Activated CD4-positive, alpha-beta T cell treated with anti-CD3 and anti-CD28 coated beads for 24 hours (primary cell): Measurements from ENCODE around the gene TBC1D16.

ENCODE experiments used
- DNase-seq, 2 donors: peaks; one replicate each; pipeline ENCODE4 v3.0.0-alpha.2; 2020; ENCODE audit warnings: low read depth in 2 of 2

The TBC1D16 gene

GRCh38 chr17:79951361-79952264 lies 84.1 kb downstream of the TBC1D16 start:
- DNase-seq: no peak

DNA sequence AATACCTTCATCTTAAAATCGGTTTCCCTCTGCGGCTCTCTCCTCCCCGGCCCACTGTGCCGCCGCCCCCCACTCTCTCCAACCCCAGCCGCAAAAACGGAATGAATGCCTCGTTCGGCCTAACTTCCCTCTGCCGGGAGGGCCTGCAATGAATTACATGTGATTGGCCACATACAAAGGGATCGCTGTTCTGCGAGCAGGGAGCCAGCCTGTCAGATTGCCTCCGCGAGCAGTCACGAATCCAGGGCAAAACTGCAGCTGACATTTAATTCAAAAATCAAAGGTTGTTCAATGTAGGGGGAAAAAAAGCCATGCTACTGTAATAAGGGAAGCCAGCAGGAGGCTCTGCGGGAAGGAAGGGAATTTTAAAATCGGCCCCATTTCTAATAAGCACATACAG lies 84.9 kb downstream of the TBC1D16 start:
- DNase-seq: no peak

DNA sequence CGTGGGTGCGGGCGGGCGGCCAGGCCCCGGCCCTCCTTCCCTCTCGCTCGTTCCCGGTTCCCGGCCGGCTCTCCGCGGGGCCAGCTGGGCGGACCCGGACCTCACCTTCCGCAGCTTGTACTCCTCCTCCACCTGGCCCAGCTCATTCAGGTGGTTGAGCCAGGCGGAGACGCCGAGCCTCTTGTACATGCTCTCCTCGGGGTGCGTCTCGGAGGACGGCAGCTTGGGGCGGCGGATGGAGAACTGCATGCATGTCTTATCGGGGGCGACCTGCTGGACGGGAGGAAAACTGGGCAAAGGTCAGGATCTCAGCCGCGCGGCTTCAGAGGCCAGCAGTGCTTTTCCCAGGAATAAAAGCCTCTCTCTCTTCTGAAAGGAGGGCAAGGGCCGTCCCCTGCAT lies 85.4 kb downstream of the TBC1D16 start:
- no peak for DNase-seq

GRCh38 chr17:79949656-79950209 lies 85.9 kb downstream of the TBC1D16 start:
- no peak for DNase-seq

- DNase-seq: no peak
Observed at GRCh38 chr17:79948945-79949655, 86.6 kb downstream of the TBC1D16 start.

- no peak for DNase-seq
Observed at GRCh38 chr17:79948406-79948944, 87.2 kb downstream of the TBC1D16 start.

GRCh38 chr17:79947351-79948031 lies 88.2 kb downstream of the TBC1D16 start:
- DNase-seq: no peak

DNA sequence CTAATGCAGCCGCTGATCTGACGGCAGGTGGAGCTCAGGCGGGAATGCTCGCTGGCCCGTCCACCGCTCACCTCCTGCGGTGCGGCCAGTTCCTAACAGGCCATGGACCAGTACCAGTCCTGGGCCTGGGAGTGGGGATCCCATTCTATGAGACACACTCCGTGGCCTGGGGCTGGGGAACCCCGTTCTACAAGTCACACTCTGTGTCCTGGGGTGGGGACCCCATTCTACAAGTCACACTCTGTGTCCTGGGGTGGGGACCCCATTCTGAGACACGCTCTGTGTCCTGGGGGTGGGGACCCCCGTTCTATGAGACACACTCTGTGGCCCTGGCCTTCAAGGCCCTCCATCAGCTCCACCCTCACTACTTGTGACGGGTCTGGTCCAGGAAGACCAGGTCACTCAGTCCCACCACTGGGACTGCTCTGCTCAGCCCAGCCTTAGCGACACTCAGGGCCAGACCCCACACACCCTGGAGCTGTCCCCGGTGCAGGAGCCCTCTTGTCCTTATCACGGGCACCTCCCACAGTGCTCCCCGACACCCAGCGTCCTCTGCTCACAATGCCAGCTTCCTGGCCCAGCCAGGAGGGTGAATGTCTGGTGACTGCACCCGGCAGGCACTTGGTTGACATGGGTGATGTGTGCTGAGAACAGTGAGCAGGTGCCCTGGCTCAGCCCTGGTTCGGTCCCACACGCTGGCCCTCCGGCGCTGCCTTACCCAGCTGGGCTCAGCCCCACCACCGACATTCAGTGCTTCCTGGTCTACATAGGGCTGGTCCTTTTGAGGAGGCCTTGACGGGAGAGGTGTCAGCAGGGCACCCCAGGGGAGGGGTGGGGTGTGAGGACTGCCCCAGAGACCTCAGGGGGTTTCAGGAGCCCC lies 89.1 kb downstream of the TBC1D16 start:
- DNase-seq: no peak

GRCh38 chr17:79945591-79946255 lies 89.9 kb downstream of the TBC1D16 start:
- no peak for DNase-seq

GRCh38 chr17:79944821-79945391 lies 90.8 kb downstream of the TBC1D16 start:
- no peak for DNase-seq

DNA sequence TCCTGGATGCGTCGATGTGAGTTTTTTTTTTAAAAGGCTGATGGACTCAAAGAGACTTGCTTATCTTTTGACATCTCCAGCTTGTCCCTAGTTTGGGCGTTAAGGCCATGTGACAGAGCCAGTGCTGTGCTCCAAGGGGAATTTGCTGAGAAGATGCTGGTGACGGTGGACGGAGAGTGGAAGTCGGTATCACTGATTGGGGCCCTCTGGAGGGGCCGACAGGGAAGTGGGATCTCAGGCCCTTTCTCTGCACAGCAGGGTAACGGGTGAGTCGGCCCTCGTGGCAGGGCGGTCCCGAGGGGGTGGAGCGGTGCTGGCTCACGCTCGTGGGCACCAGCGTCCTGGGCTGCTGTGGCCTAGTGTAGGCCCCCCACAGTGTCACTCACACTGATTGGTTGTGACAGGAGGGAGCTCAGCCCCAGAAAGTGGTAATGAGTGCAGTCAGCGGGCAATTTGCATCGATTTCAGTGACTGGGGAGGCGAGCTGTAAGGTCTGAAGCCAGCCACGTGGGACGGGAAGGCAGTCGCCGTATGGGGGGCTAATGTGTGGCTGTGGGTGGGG lies 91.3 kb downstream of the TBC1D16 start:
- no peak for DNase-seq

GRCh38 chr17:79943347-79944241 lies 92.1 kb downstream of the TBC1D16 start:
- no peak for DNase-seq

GRCh38 chr17:79942591-79943346 lies 92.9 kb downstream of the TBC1D16 start:
- DNase-seq: no peak

DNA sequence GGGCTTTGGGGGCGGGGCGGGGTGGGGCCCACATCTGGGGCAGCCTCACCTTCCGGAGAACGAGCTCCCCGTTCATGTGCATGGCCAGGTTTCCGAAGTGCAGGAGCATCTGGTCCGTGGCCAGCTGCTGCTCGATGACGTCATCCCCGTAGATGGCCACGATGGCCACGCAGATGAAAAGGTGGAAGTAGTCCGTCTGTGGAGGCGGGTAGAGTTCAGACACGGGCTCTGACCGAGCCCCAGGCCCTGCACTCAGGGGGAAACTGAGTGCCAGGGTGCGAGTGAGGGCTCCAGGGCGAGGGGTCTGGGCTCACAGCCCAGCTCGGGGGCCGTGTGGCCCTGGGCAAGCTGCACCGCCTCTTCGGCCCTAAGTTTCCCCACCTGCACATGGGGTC lies 93.7 kb downstream of the TBC1D16 start:
- DNase-seq: no peak

- no peak for DNase-seq
Observed at GRCh38 chr17:79941088-79942010, 94.3 kb downstream of the TBC1D16 start.

GRCh38 chr17:79940459-79941087 lies 95.1 kb downstream of the TBC1D16 start:
- DNase-seq: no peak
